Hepatocyte (in vitro differentiated cells): Measurements from ENCODE around the gene SLC25A18. TPM values are rescaled to one million over a fixed set of nuclear protein-coding genes. Genes with fewer than 3 reads are reported as not detected.

Source experiments
- DNase-seq: peaks from one replicate; pipeline ENCODE4 v3.0.0-alpha.2; 2016; ENCODE audit warnings: low spot score
- H2AFZ ChIP-seq: fragments of 200-600 bp; sonication (generic); 2 replicates; pipeline ENCODE4 v1.6.0; 2016; ENCODE audit warnings: antibody characterized with exemption, mild to moderate bottlenecking
- H3K27ac ChIP-seq: fragments of 200-600 bp; sonication (generic); 2 replicates; pipeline ENCODE4 v1.5.1; 2016; ENCODE audit warnings: mild to moderate bottlenecking
- H3K27me3 ChIP-seq: fragments of 200-600 bp; sonication (generic); 2 replicates; pipeline ENCODE4 v1.6.1; 2016
- H3K36me3 ChIP-seq: fragments of 200-600 bp; sonication (generic); replicated peaks from 2 replicates; pipeline ENCODE4 v1.5.1; 2016; ENCODE audit warnings: low read depth; ENCODE audit not compliant: insufficient read depth
- H3K4me1 ChIP-seq: fragments of 200-600 bp; sonication (generic); 2 replicates; pipeline ENCODE4 v1.5.1; 2016; ENCODE audit warnings: mild to moderate bottlenecking, moderate library complexity; ENCODE audit not compliant: insufficient read depth
- H3K4me2 ChIP-seq: fragments of 200-600 bp; sonication (generic); 2 replicates; pipeline ENCODE4 v1.6.0; 2016
- H3K4me3 ChIP-seq: fragments of 200-600 bp; sonication (generic); 2 replicates; pipeline ENCODE4 v1.5.1; 2016; ENCODE audit warnings: mild to moderate bottlenecking
- H3K79me2 ChIP-seq: fragments of 200-600 bp; sonication (generic); 2 replicates; pipeline ENCODE4 v1.6.0; 2017; ENCODE audit warnings: mild to moderate bottlenecking
- H3K9me2 ChIP-seq: fragments of 200-600 bp; sonication (generic); replicated peaks from 2 replicates; pipeline ENCODE4 v1.6.0; 2017; ENCODE audit warnings: mild to moderate bottlenecking; ENCODE audit not compliant: insufficient read depth
- H3K9me3 ChIP-seq: fragments of 200-600 bp; sonication (generic); 2 replicates; pipeline ENCODE4 v1.5.1; 2016; ENCODE audit warnings: low read depth, mild to moderate bottlenecking
- H4K20me1 ChIP-seq: fragments of 200-600 bp; sonication (generic); 2 replicates; pipeline ENCODE4 v1.6.0; 2016; ENCODE audit warnings: mild to moderate bottlenecking; ENCODE audit not compliant: insufficient read depth, poor library complexity, severe bottlenecking
- CTCF ChIP-seq: fragments of 200-600 bp; sonication (generic); IDR thresholded peaks from 2 replicates; pipeline ENCODE4 v1.5.1; 2016; ENCODE audit warnings: antibody characterized with exemption, mild to moderate bottlenecking; ENCODE audit not compliant: poor library complexity
- EZH2 ChIP-seq: fragments of 200-600 bp; sonication (generic); IDR thresholded peaks from 2 replicates; pipeline ENCODE4 v1.6.1; 2016; ENCODE audit warnings: antibody characterized with exemption, mild to moderate bottlenecking, borderline replicate concordance
- EZH2phosphoT487 ChIP-seq: fragments of 200-600 bp; sonication (generic); IDR thresholded peaks from one replicate; pipeline ENCODE4 v1.6.1; 2018; ENCODE audit warnings: antibody characterized with exemption, mild to moderate bottlenecking, low read depth, moderate library complexity; ENCODE audit not compliant: unreplicated experiment, severe bottlenecking
- WGBS: methylation state at CpG from one replicate; pipeline ENCODE4 v1.1.6; 2016; ENCODE audit warnings: low lambda C conversion rate; ENCODE audit errors: missing lambda C conversion rate; 5-methylcytosine and 5-hydroxymethylcytosine counted together
- polyA plus RNA-seq: library from polyadenylated mRNA; unstranded; fragments of >200 nt; fragmentation: Nextera tagmentation; extraction: Ambion mirVana; gene quantifications from 2 replicates; pipeline ENCODE4 v1.2.1, GENCODE V29; 2016
- total RNA-seq: library from RNA; depleted of rRNA; stranded (reverse); fragments of >200 nt; gene quantifications from 2 replicates; pipeline ENCODE4 v1.2.3, GENCODE V29; 2014

SLC25A18 gene
- total and polyA plus RNA-seq, 2 experiments from 2014 or later: 3.5 to 4.2 TPM

DNA sequence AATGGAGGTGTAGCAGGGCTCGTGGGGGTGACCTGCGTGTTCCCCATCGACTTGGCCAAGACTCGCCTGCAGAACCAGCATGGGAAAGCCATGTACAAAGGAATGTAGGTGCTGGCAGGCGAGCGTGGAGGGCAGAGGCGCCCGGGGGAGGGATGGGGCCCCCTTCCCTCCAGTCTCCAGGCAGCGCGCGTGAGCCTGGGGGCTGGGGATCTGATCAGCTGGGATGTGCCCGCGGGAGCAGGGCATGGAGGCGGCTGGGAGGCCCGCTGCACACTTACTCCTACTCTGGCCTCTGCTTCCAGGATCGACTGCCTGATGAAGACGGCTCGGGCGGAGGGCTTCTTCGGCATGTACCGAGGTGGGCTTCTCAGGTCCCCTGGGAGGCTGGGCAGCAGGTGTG lies 17.8 kb downstream of the SLC25A18 start:
- Histone ChIP-seq H2AFZ (no peak overlapping the region), H3K4me2 (no peak overlapping the region), H4K20me1 (no peaks in the 10 kb centered on the region), H3K9me2 (no peaks in the 10 kb centered on the region), H3K4me1 (no peaks in the 10 kb centered on the region), H3K27ac (no peak overlapping the region), H3K36me3 (no peaks in the 10 kb centered on the region), H3K79me2 (no peaks in the 10 kb centered on the region), H3K9me3 (no peaks in the 10 kb centered on the region), H3K4me3 (no peak overlapping the region), H3K27me3 (no peaks in the 10 kb centered on the region)
- TF ChIP-seq EZH2phosphoT487 (no peak), CTCF (no peak), EZH2 (no peak)
- WGBS: 96% methylated on average over 20 of the region's 21 CpGs
- no peak for DNase-seq

DNA sequence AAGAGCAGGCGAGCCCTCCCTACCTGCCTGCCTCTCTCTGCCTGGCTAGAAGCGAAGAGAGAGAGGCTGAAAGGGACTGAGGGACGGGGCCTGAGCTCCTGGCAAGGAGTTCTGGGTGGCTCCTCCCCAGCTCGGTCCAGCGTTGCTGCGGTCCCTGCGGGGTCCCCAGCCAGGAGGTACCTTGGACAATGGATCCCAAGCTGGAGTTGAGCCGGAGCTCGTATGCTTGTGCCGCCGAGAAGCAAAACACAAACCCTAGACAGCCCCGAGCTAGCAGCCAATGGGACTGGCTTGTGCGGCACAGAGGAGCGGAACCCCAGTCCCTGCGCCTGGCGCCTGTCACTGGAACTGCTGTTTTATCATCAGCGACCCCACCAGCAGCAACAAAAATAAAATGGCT lies 18.3 kb downstream of the SLC25A18 start:
- H3K36me3 ChIP-seq: no peaks in the 10 kb centered on the region
- TF ChIP-seq EZH2: no peak
- TF ChIP-seq CTCF: no peak
- no peak for TF ChIP-seq EZH2phosphoT487

GRCh38 chr22:17583151-17583550 lies 19.9 kb downstream of the SLC25A18 start:
- Histone ChIP-seq H3K4me2 (no peak overlapping the region), H3K27ac (no peak overlapping the region), H3K27me3 (no peaks in the 10 kb centered on the region), H3K9me2 (no peaks in the 10 kb centered on the region), H3K79me2 (no peaks in the 10 kb centered on the region), H4K20me1 (no peaks in the 10 kb centered on the region), H3K9me3 (no peaks in the 10 kb centered on the region), H2AFZ (no peak overlapping the region), H3K4me3 (no peak overlapping the region), H3K36me3 (no peaks in the 10 kb centered on the region), H3K4me1 (no peaks in the 10 kb centered on the region)
- no peak for DNase-seq
- TF ChIP-seq CTCF (no peak), EZH2phosphoT487 (no peak), EZH2 (no peak)
- 94% methylated on average over 10 of the region's 10 CpGs for WGBS

More for the DNA sequence above, 18.3 kb downstream of the SLC25A18 start:
- DNase-seq: no peak
- Histone ChIP-seq H3K27me3 (no peaks in the 10 kb centered on the region), H3K9me3 (no peaks in the 10 kb centered on the region), H3K4me2 (no peak overlapping the region), H3K4me3 (no peak overlapping the region), H3K4me1 (no peaks in the 10 kb centered on the region), H4K20me1 (no peaks in the 10 kb centered on the region), H3K9me2 (no peaks in the 10 kb centered on the region), H3K79me2 (no peaks in the 10 kb centered on the region), H2AFZ (no peak overlapping the region), H3K27ac (no peak overlapping the region)
- WGBS: 95% methylated on average over 17 of the region's 17 CpGs
